Measurements from ENCODE around the gene CEP112. TPM values are rescaled to one million over a fixed set of nuclear protein-coding genes. Genes with fewer than 3 reads are reported as not detected.
"Not testable (repeated sequence)": the region's sequence is repeated elsewhere in the genome, so short reads cannot be mapped to it uniquely, and the experiment has no call there.

CEP112 gene
- total RNA-seq, 2 donors from 2014 or later = 5.9 to 6.2 TPM

DNA sequence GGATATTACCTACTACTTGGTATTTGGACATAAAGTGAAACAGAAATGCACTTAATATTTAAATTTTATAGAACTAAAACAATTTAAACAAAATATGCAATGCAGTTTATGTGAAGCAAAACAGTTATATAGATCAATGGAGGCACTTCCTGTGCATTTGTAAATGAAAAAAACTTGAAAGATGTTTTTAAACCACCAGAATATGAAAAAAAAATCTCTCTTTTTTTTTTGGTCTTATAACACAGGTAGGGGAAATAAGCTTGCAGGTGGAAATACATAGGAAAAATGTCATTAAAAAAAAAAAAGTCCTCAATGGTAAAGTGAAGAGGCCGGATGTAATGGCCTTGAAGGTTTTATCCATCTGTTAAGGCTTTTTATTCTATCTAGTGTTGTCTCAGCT is 450.2 kb downstream of the CEP112 start:
- TF ChIP-seq, protein P1, sequence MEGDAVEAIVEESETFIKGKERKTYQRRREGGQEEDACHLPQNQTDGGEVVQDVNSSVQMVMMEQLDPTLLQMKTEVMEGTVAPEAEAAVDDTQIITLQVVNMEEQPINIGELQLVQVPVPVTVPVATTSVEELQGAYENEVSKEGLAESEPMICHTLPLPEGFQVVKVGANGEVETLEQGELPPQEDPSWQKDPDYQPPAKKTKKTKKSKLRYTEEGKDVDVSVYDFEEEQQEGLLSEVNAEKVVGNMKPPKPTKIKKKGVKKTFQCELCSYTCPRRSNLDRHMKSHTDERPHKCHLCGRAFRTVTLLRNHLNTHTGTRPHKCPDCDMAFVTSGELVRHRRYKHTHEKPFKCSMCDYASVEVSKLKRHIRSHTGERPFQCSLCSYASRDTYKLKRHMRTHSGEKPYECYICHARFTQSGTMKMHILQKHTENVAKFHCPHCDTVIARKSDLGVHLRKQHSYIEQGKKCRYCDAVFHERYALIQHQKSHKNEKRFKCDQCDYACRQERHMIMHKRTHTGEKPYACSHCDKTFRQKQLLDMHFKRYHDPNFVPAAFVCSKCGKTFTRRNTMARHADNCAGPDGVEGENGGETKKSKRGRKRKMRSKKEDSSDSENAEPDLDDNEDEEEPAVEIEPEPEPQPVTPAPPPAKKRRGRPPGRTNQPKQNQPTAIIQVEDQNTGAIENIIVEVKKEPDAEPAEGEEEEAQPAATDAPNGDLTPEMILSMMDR (IDR thresholded peaks at IDR 0.05) = no peak
- intact Hi-C loops (cut with DNase I) = no loop called here
- no peaks in the 10 kb centered on the region for H3K27me3 ChIP-seq

GRCh38 chr17:65739034-65739433 is 452.9 kb downstream of the CEP112 start:
- Histone ChIP-seq H3K27ac (no peak overlapping the region), H3K4me3 (no peak overlapping the region), H3K9me3 (no peaks in the 10 kb centered on the region), H3K36me3 (no peaks in the 10 kb centered on the region), H3K9ac (ENCODE audit: low read depth in 2 of 2, low read length in 2 of 2) (no peak overlapping the region), H3K27me3 (no peaks in the 10 kb centered on the region), H3K4me1 (no peaks in the 10 kb centered on the region)
- TF ChIP-seq, protein P1 (IDR thresholded peaks at IDR 0.05) = no peak
- intact Hi-C loops (cut with DNase I) = no loop called here
- DNase-seq = no peak

More for the DNA sequence above, 450.2 kb downstream of the CEP112 start:
- no peak for DNase-seq
- Histone ChIP-seq H3K36me3 (no peaks in the 10 kb centered on the region), H3K4me3 (no peak overlapping the region), H3K9me3 (no peaks in the 10 kb centered on the region), H3K4me1 (no peaks in the 10 kb centered on the region), H3K9ac (ENCODE audit: low read depth in 2 of 2, low read length in 2 of 2) (no peak overlapping the region), H3K27ac (no peak overlapping the region)

GRCh38 chr17:65737451-65737850 is 454.5 kb downstream of the CEP112 start:
- Histone ChIP-seq H3K4me1 (peaks cover 5% of the 10 kb centered on the region), H3K27ac (no peak overlapping the region), H3K27me3 (no peaks in the 10 kb centered on the region), H3K9me3 (no peaks in the 10 kb centered on the region), H3K36me3 (no peaks in the 10 kb centered on the region), H3K9ac (ENCODE audit: low read depth in 2 of 2, low read length in 2 of 2) (no peak overlapping the region), H3K4me3 (no peak overlapping the region)
- no peak for DNase-seq
- TF ChIP-seq, protein P1 (IDR thresholded peaks at IDR 0.05) = no peak
- intact Hi-C loops (cut with DNase I) = no loop called here

DNA sequence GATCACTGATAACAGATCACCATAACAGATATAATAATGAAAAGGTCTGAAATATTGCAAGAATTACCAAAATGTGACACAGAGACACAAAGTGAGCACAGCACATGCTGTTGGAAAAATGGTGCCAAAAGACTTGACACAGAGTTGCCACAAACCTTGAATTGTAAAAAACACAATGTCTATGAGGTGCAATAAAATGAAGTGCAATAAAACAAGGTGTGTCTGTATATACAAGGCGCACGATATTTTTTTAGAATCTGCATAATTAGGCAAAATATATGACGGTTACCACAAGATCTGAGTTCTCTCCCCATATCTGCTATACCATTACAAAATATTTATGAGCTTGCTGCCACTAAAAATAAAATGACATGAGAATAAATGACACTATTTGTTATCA is 458.6 kb downstream of the CEP112 start:
- H3K9me3 ChIP-seq = no peaks in the 10 kb centered on the region
- H3K27me3 ChIP-seq = no peaks in the 10 kb centered on the region
- no peaks in the 10 kb centered on the region for H3K36me3 ChIP-seq
- no peak overlapping the region for H3K27ac ChIP-seq
- H3K4me1 ChIP-seq = peaks cover 5% of the 10 kb centered on the region
- no peak overlapping the region for H3K9ac ChIP-seq (ENCODE audit: low read depth in 2 of 2, low read length in 2 of 2)
- no peak for DNase-seq
- TF ChIP-seq, protein P1 (IDR thresholded peaks at IDR 0.05) = no peak
- H3K4me3 ChIP-seq = no peak overlapping the region
- intact Hi-C loops (cut with DNase I) = no loop called here

GRCh38 chr17:65732667-65733066 is 459.3 kb downstream of the CEP112 start:
- H3K4me3 ChIP-seq; intact Hi-C loops (cut with DNase I); DNase-seq: not testable (repeated sequence)

GRCh38 chr17:65730711-65731169 is 461.2 kb downstream of the CEP112 start:
- H3K4me1 ChIP-seq = peaks cover 5% of the 10 kb centered on the region
- intact Hi-C loops (cut with DNase I) = no loop called here
- DNase-seq = no peak
- H3K27ac ChIP-seq = no peak overlapping the region
- TF ChIP-seq, protein P1 (IDR thresholded peaks at IDR 0.05) = no peak
- H3K27me3 ChIP-seq = no peaks in the 10 kb centered on the region
- H3K9me3 ChIP-seq = no peaks in the 10 kb centered on the region
- H3K4me3 ChIP-seq = no peak overlapping the region
- H3K9ac ChIP-seq (ENCODE audit: low read depth in 2 of 2, low read length in 2 of 2) = no peak overlapping the region
- no peaks in the 10 kb centered on the region for H3K36me3 ChIP-seq

More at GRCh38 chr17:65732667-65733066, 459.3 kb downstream of the CEP112 start:
- H3K27me3 ChIP-seq; H3K9ac ChIP-seq (ENCODE audit: low read depth in 2 of 2, low read length in 2 of 2); H3K36me3 ChIP-seq; H3K4me1 ChIP-seq; H3K27ac ChIP-seq; H3K9me3 ChIP-seq: not testable (repeated sequence)
